ENCODE results near the gene ASIC4. TPM values are rescaled to one million over a fixed set of nuclear protein-coding genes. Genes with fewer than 3 reads are reported as not detected.

The ASIC4 gene
- total and polyA plus RNA-seq, 9 of the 15 experiments (the other 6 are each of a cell fraction or from before 2014, with no cell fraction given) = 0.07 to 19.2 (median 4.8) TPM

DNA sequence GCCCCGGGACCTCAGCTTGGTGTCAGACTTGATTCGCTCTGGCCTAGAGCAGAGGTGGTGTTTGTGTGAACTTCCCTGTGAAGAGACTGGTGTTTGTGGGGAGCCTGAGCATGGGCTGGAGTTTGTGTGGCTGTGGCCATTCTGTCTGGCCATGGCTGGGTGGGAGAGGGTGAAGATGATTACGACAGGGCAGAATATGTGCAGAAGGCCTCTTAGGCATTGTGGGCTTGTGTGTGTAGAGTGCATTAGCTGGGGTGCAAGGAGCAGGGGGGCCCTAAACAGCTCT lies 46.6 kb downstream of the ASIC4 start (continued):
- TF ChIP-seq, protein P1, sequence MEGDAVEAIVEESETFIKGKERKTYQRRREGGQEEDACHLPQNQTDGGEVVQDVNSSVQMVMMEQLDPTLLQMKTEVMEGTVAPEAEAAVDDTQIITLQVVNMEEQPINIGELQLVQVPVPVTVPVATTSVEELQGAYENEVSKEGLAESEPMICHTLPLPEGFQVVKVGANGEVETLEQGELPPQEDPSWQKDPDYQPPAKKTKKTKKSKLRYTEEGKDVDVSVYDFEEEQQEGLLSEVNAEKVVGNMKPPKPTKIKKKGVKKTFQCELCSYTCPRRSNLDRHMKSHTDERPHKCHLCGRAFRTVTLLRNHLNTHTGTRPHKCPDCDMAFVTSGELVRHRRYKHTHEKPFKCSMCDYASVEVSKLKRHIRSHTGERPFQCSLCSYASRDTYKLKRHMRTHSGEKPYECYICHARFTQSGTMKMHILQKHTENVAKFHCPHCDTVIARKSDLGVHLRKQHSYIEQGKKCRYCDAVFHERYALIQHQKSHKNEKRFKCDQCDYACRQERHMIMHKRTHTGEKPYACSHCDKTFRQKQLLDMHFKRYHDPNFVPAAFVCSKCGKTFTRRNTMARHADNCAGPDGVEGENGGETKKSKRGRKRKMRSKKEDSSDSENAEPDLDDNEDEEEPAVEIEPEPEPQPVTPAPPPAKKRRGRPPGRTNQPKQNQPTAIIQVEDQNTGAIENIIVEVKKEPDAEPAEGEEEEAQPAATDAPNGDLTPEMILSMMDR (IDR thresholded peaks at IDR 0.05 in 2 of 3, conservative IDR thresholded peaks at IDR 0.05 in 1 of 3; ENCODE audit: insufficient read depth in 2 of 3, low read depth in 1 of 3, low read length in 3 of 3) = no peak
- TF ChIP-seq PPARD (CRISPR knock-in tag; IDR thresholded peaks at IDR 0.05) = no peak
- no peak for TF ChIP-seq TBL1XR1 (IDR thresholded peaks at IDR 0.05; ENCODE audit: low read length in 2 of 2)
- no peak for TF ChIP-seq XRCC4 (IDR thresholded peaks at IDR 0.05; ENCODE audit: extremely low read depth, insufficient read depth, insufficient read length)
- TF ChIP-seq, protein P2, sequence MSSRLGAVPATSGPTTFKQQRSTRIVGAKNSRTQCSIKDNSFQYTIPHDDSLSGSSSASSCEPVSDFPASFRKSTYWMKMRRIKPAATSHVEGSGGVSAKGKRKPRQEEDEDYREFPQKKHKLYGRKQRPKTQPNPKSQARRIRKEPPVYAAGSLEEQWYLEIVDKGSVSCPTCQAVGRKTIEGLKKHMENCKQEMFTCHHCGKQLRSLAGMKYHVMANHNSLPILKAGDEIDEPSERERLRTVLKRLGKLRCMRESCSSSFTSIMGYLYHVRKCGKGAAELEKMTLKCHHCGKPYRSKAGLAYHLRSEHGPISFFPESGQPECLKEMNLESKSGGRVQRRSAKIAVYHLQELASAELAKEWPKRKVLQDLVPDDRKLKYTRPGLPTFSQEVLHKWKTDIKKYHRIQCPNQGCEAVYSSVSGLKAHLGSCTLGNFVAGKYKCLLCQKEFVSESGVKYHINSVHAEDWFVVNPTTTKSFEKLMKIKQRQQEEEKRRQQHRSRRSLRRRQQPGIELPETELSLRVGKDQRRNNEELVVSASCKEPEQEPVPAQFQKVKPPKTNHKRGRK (tag; IDR thresholded peaks at IDR 0.05) = no peak
- TF ChIP-seq U2AF1 (optimal IDR thresholded peaks at IDR 0.05; ENCODE audit: low read depth, low read length) = no peak

Data from K562 (cell line).